Mesodermal cell (in vitro differentiated cells): ENCODE results near the gene CDK6.
"Not testable (repeated sequence)": the region's sequence is repeated elsewhere in the genome, so short reads cannot be mapped to it uniquely, and the experiment has no call there.

Experiments
- H3K27ac ChIP-seq: 2 replicates; pipeline ENCODE4 v1.7.0; 2013; ENCODE audit warnings: mild to moderate bottlenecking, low read depth, low read length, moderate library complexity; ENCODE audit not compliant: severe bottlenecking
- H3K36me3 ChIP-seq: 2 replicates; pipeline ENCODE4 v1.7.1; 2013; ENCODE audit warnings: mild to moderate bottlenecking, low read length, moderate library complexity; ENCODE audit not compliant: control insufficient read depth, insufficient read depth
- H3K4me1 ChIP-seq: one replicate; pipeline ENCODE4 v1.7.1; 2013; ENCODE audit warnings: mild to moderate bottlenecking, low read length; ENCODE audit not compliant: insufficient read depth, control insufficient read depth, poor library complexity, severe bottlenecking
- H3K4me3 ChIP-seq: 2 replicates; pipeline ENCODE4 v1.7.0; 2013; ENCODE audit warnings: low read length, control low read depth, mild to moderate bottlenecking; ENCODE audit not compliant: insufficient read depth, poor library complexity, severe bottlenecking; ENCODE audit errors: extremely low read depth
- H3K9me3 ChIP-seq: 2 replicates; pipeline ENCODE4 v1.7.1; 2013; ENCODE audit warnings: mild to moderate bottlenecking, low read length, moderate library complexity; ENCODE audit not compliant: control insufficient read depth
- WGBS, 2 experiments: methylation state at CpG; one replicate each; pipeline ENCODE4 v1.1.5; 2013; ENCODE audit warnings: missing lambda C conversion rate in 2 of 2; ENCODE audit not compliant: insufficient coverage in 2 of 2; 5-methylcytosine and 5-hydroxymethylcytosine counted together

CDK6 gene

GRCh38 chr7:92611735-92612134 lies 224.6 kb downstream of the CDK6 start:
- Histone ChIP-seq H3K4me3 (no peak overlapping the region), H3K36me3 (peaks cover 50% of the 10 kb centered on the region), H3K9me3 (no peaks in the 10 kb centered on the region), H3K4me1 (no peaks in the 10 kb centered on the region), H3K27ac (no peak overlapping the region)

GRCh38 chr7:92609921-92610518 lies 226.4 kb downstream of the CDK6 start:
- Histone ChIP-seq H3K4me1 (no peaks in the 10 kb centered on the region), H3K36me3 (peaks cover 47% of the 10 kb centered on the region), H3K27ac (no peak overlapping the region), H3K9me3 (no peaks in the 10 kb centered on the region), H3K4me3 (no peak overlapping the region)
- WGBS, 2 experiments = 29 to 70% methylated on average over 1 to 3 of the region's 5 CpGs

GRCh38 chr7:92608380-92609322 lies 227.7 kb downstream of the CDK6 start:
- Histone ChIP-seq H3K4me3 (no peak overlapping the region), H3K9me3 (no peaks in the 10 kb centered on the region), H3K36me3 (peaks cover 36% of the 10 kb centered on the region), H3K4me1 (no peaks in the 10 kb centered on the region), H3K27ac (no peak overlapping the region)
- WGBS, 2 experiments = 46 to 48% methylated on average over 17 to 24 of the region's 27 CpGs

GRCh38 chr7:92606985-92607384 lies 229.4 kb downstream of the CDK6 start:
- 86 to 97% methylated on average over 3 of the region's 4 CpGs for WGBS, 2 experiments

GRCh38 chr7:92604517-92604916 lies 231.9 kb downstream of the CDK6 start:
- not testable (repeated sequence) for H3K4me3 ChIP-seq, H3K27ac ChIP-seq, H3K4me1 ChIP-seq, H3K9me3 ChIP-seq
- H3K36me3 ChIP-seq = peaks cover 22% of the 10 kb centered on the region
- 91 to 100% methylated on average over 6 to 7 of the region's 7 CpGs for WGBS, 2 experiments

More at GRCh38 chr7:92606985-92607384, 229.4 kb downstream of the CDK6 start:
- Histone ChIP-seq H3K4me1 (no peaks in the 10 kb centered on the region), H3K9me3 (no peaks in the 10 kb centered on the region), H3K4me3 (no peak overlapping the region), H3K36me3 (peaks cover 26% of the 10 kb centered on the region), H3K27ac (no peak overlapping the region)

GRCh38 chr7:92603089-92603445 lies 233.3 kb downstream of the CDK6 start:
- H3K9me3 ChIP-seq = no peaks in the 10 kb centered on the region
- WGBS, 2 experiments = no CpG with 5 or more reads among the region's 1 CpG
- no peak overlapping the region for H3K27ac ChIP-seq
- H3K4me3 ChIP-seq = no peak overlapping the region
- no peaks in the 10 kb centered on the region for H3K4me1 ChIP-seq
- H3K36me3 ChIP-seq = peaks cover 19% of the 10 kb centered on the region

- H3K9me3 ChIP-seq = no peaks in the 10 kb centered on the region
- H3K36me3 ChIP-seq = peaks cover 19% of the 10 kb centered on the region
- WGBS, 2 experiments = 100% methylated on average over 1 of the region's 2 CpGs
- no peak overlapping the region for H3K27ac ChIP-seq
- H3K4me1 ChIP-seq = no peaks in the 10 kb centered on the region
- no peak overlapping the region for H3K4me3 ChIP-seq
These were observed 233.9 kb downstream of the CDK6 start for GRCh38 chr7:92602352-92603088.

- WGBS, 2 experiments = 31 to 67% methylated on average over 1 of the region's 1 CpG
- Histone ChIP-seq H3K36me3 (no peaks in the 10 kb centered on the region), H3K4me1 (no peaks in the 10 kb centered on the region), H3K9me3 (no peaks in the 10 kb centered on the region), H3K27ac (no peak overlapping the region), H3K4me3 (no peak overlapping the region)
These were observed 237.9 kb downstream of the CDK6 start for GRCh38 chr7:92598310-92598981.

- H3K36me3 ChIP-seq = no peaks in the 10 kb centered on the region
- no peaks in the 10 kb centered on the region for H3K4me1 ChIP-seq
- H3K27ac ChIP-seq = no peak overlapping the region
- no peak overlapping the region for H3K4me3 ChIP-seq
- no peaks in the 10 kb centered on the region for H3K9me3 ChIP-seq
- WGBS, 2 experiments = 50 to 80% methylated on average over 1 to 2 of the region's 4 CpGs
These were observed 241.1 kb downstream of the CDK6 start for GRCh38 chr7:92595281-92595680.

- H3K4me1 ChIP-seq = no peaks in the 10 kb centered on the region
- H3K4me3 ChIP-seq = no peak overlapping the region
- H3K27ac ChIP-seq = no peak overlapping the region
- no peaks in the 10 kb centered on the region for H3K9me3 ChIP-seq
- no peaks in the 10 kb centered on the region for H3K36me3 ChIP-seq
- 100% methylated on average over 1 of the region's 3 CpGs for WGBS, 2 experiments
These were observed 241.6 kb downstream of the CDK6 start for GRCh38 chr7:92594746-92595145.
